A172 (cell line): ENCODE data around the gene UBAP2L. TPM values are rescaled to one million over a fixed set of nuclear protein-coding genes. Genes with fewer than 3 reads are reported as not detected.

Experiments
- DNase-seq: peaks from one replicate; pipeline ENCODE4 v3.0.0-alpha.2; 2015; ENCODE audit warnings: low spot score
- total RNA-seq: library from RNA; depleted of rRNA; stranded (reverse); fragments of >200 nt; shearing (Covaris generic); gene quantifications from 2 replicates; pipeline ENCODE4 v1.2.3, GENCODE V29; 2014; rRNA removed

UBAP2L gene
- total RNA-seq: 116 and 148 TPM in 2 replicates

GRCh38 chr1:154220071-154220969 is at the start of gene UBAP2L:
UBAP2L (plus strand) TSS chr1:154220955; CDS start chr1:154225124, 4,169 bp downstream.
- peak; percentile 98 for DNase-seq

- DNase-seq: no peak
These were observed 49.6 kb upstream of the UBAP2L start for GRCh38 chr1:154171223-154171583.

- no peak for DNase-seq
These were observed 48.9 kb upstream of the UBAP2L start for GRCh38 chr1:154171880-154172279.

- no peak for DNase-seq
These were observed 46.1 kb upstream of the UBAP2L start for GRCh38 chr1:154174654-154175053.

- DNase-seq: peak; percentile 52
These were observed 44.4 kb upstream of the UBAP2L start for GRCh38 chr1:154176337-154176736.

GRCh38 chr1:154178013-154178412 is 42.7 kb upstream of the UBAP2L start:
- DNase-seq: no peak

- DNase-seq: no peak
These were observed 41.6 kb upstream of the UBAP2L start for GRCh38 chr1:154178911-154179811.

GRCh38 chr1:154179946-154180687 is 40.6 kb upstream of the UBAP2L start:
- no peak for DNase-seq

GRCh38 chr1:154181944-154182343 is 38.8 kb upstream of the UBAP2L start:
- DNase-seq: no peak

GRCh38 chr1:154182344-154183045 is 38.3 kb upstream of the UBAP2L start:
- DNase-seq: peak; percentile 86

GRCh38 chr1:154183046-154183915 is 37.5 kb upstream of the UBAP2L start:
- peak; percentile 99 for DNase-seq

- DNase-seq: peak; percentile 45
These were observed 34.6 kb upstream of the UBAP2L start for GRCh38 chr1:154186177-154186576.

GRCh38 chr1:154186852-154187501 is 33.8 kb upstream of the UBAP2L start:
- DNase-seq: no peak

GRCh38 chr1:154190550-154190949 is 30.2 kb upstream of the UBAP2L start:
- no peak for DNase-seq

- DNase-seq: no peak
These were observed 28.7 kb upstream of the UBAP2L start, which contains the start of gene TPM3 for GRCh38 chr1:154191990-154192461. TPM3 (minus strand) TSS chr1:154192100; CDS start chr1:154192018, 82 bp downstream.

GRCh38 chr1:154192476-154192875 is 28.3 kb upstream of the UBAP2L start:
- DNase-seq: no peak

GRCh38 chr1:154193821-154194220 is 26.9 kb upstream of the UBAP2L start:
- no peak for DNase-seq

GRCh38 chr1:154198756-154199562 is 21.8 kb upstream of the UBAP2L start:
- peak; percentile 70 for DNase-seq

- no peak for DNase-seq
These were observed 21.2 kb upstream of the UBAP2L start for GRCh38 chr1:154199563-154199879.
